GM10266 (cell line): Measurements from ENCODE around the gene PRDM16.

Experiments
- DNase-seq: peaks from one replicate; pipeline ENCODE4 v3.0.0; 2012; ENCODE audit errors: extremely low spot score
- TF ChIP-seq, protein P1 (sequence below): IDR thresholded peaks from 2 replicates; pipeline ENCODE4 v1.5.1; 2012; ENCODE audit warnings: mild to moderate bottlenecking, low read depth; ENCODE audit not compliant: control insufficient read depth, insufficient read depth; ENCODE audit errors: missing control alignments

PRDM16 gene

DNA sequence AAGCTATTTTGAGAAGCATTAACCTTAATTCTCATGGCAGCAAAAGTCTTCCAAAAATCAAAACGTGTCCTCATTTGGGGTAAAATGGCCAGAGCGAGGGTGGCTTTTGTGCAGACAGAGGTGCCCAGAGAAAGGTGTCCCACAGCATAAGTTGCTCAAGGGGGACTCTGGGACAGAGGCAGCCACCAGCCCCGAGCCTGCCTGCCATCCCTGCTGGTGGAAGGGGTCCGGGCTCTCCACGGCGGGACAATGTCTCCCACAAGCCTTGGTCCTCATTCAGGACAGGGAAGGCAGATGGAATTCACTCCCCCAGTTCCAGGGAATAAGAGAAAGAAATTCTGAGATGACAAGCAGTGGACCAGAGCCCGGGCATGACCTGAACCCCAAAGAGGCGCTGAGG lies 372.9 kb downstream of the PRDM16 start:
- TF ChIP-seq, protein P1, sequence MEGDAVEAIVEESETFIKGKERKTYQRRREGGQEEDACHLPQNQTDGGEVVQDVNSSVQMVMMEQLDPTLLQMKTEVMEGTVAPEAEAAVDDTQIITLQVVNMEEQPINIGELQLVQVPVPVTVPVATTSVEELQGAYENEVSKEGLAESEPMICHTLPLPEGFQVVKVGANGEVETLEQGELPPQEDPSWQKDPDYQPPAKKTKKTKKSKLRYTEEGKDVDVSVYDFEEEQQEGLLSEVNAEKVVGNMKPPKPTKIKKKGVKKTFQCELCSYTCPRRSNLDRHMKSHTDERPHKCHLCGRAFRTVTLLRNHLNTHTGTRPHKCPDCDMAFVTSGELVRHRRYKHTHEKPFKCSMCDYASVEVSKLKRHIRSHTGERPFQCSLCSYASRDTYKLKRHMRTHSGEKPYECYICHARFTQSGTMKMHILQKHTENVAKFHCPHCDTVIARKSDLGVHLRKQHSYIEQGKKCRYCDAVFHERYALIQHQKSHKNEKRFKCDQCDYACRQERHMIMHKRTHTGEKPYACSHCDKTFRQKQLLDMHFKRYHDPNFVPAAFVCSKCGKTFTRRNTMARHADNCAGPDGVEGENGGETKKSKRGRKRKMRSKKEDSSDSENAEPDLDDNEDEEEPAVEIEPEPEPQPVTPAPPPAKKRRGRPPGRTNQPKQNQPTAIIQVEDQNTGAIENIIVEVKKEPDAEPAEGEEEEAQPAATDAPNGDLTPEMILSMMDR = no peak
- no peak for DNase-seq

DNA sequence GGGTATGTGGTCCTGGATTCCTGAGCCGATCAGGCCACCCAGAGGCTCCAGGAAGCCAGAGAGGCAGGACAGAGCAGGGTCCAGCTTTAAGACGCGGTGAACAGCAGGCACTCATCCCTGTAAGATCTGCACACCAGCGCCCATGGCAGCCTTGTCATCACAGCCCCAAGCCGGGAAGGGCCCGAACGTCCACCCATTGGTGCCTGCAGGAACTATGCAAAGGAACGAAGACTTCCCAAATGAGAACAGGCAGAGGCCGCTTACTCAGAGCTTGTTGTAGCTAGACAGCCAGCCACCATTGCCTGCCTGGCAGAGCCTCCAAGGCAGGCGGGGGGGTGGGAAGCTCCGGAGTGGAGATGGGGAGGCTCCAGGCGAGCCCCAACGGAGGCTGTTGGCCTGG lies 373.3 kb downstream of the PRDM16 start:
- no peak for DNase-seq
- TF ChIP-seq, protein P1 = no peak

DNA sequence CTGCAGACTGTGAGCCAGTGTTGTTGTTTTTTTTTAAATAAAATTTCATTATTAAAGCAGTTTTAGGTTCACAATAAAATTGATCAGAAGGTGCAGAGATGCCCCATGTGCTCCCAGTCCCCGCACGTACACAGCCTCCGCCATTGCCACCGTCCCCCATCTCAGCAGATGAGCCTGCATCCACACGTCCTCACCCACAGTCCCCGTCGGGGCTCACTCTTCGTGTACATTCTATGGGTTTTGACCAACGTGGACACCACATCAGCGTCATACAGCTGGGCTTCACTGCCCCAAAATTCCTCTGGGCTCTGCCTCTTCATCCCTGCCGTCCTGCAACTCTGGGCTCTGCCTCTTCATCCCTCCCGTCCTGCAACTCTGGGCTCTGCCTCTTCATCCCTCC lies 373.9 kb downstream of the PRDM16 start:
- TF ChIP-seq, protein P1 = no peak
- DNase-seq = no peak

DNA sequence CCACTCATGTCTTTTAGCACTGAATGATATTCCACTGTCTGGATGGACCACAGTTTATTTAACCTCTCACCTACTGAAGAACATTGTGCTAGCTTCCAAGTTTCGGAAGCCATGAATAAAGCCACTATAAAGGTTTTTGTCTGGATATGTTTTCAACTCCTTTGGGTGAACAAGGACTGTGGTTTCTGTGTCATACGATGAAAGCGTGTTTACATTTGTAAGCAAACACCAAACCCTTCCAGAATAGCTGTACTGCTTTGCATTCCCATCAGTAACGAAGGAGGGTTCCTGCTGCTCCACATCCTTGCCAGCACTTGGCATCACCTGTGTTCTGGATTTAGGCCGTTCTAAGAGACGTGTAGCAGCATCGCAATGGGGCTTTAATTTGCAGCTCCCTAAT lies 374.8 kb downstream of the PRDM16 start:
- DNase-seq = no peak
- TF ChIP-seq, protein P1 = no peak

DNA sequence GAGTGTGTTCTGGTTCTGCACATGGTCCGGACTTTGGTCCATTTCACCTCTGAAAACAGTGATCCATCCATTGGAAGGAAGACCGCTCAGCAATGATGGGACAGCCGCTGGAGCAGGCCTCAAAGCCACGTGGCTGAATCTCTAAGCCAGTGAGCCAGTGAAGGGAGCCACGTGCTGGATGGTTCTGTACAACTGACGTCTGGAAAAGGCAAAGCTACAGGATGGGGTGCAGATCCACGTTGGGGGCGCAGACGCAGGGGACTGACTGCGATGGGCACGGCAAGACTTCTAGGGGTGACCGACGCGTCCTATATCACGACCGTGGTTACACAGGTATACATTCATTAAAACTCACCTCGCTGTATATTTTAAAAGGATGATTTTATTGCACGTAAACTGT lies 375.3 kb downstream of the PRDM16 start:
- TF ChIP-seq, protein P1 = no peak
- no peak for DNase-seq

DNA sequence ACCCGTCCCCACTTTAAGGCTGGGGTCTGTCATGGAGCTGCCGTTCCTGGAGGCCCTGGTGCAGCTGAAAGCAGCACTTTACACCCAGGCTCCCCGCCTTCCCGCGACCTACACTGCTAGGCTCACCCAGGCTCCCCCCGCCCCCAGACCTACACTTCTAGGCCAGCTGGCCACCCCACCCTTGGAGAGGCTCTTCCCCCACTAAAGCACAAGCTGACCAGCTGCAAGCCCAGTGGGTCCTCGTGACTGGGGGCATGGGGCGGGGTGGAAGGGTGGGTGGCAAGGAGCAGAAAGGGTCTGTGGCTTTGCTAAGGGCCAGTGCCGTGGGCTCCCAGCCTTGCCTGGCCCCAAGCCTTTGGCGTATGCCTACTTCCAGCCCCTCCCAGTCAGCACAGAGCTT lies 375.7 kb downstream of the PRDM16 start:
- TF ChIP-seq, protein P1 = no peak

DNA sequence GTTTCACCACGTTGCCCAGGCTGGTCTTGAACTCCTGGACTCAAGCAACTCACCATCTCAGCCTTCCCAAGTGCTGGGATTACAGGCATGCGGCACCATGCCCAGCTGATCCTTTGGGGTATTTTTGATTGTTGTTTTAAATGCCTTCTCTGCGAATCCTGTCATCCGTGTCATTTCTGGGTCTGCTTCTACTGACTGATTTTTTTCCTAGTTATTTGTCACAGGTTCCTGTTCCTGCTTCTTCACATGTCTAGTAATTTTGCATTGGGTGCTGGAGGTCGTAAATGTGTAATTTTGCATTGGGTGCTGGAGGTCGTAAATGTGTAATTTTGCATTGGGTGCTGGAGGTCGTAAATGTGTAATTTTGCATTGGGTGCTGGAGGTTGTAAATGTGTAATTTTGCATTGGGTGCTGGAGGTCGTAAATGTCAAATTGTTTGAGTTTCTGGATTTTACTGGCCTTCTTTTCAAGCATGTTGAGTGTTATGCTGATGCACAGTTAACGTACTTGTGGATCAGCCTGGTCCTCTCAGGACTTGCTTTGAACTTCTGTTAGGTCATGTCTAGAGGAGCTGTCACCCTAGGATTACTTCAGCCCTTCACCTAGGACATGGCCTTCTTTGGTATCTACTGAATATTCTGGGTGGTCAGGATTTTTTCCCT lies 381.3 kb downstream of the PRDM16 start:
- TF ChIP-seq, protein P1 = no peak
- no peak for DNase-seq

More for the DNA sequence above, 375.7 kb downstream of the PRDM16 start:
- no peak for DNase-seq
